NT2/D1 (cell line): Measurements from ENCODE around the gene CFAP91.

Experiments used
- SUZ12 ChIP-seq: IDR thresholded peaks from 2 replicates; pipeline ENCODE4 v1.6.1; 2011; ENCODE audit not compliant: insufficient read length, insufficient read depth; ENCODE audit errors: extremely low read depth
- YY1 ChIP-seq: IDR thresholded peaks from 2 replicates; pipeline ENCODE4 v1.6.1; 2011; ENCODE audit not compliant: insufficient read length, insufficient read depth
- ZNF274 ChIP-seq: IDR thresholded peaks from 2 replicates; pipeline ENCODE4 v1.6.1; 2011; ENCODE audit warnings: mild to moderate bottlenecking, low read depth, low read length

- TF ChIP-seq ZNF274: no peak
- no peak for TF ChIP-seq YY1
- TF ChIP-seq SUZ12: no peak
These were observed 43.1 kb downstream of the CFAP91 start for GRCh38 chr3:119745942-119746341.
